NCI-H1436 treated with DMSO at 0.1 percent for 48 hours (cell line): Measurements from ENCODE around the gene APOF.
"Not testable (repeated sequence)": the region's sequence is repeated elsewhere in the genome, so short reads cannot be mapped to it uniquely, and the experiment has no call there.

ENCODE experiments used
- DNase-seq: peaks from one replicate; lab custom pipeline; 2025; lab: John Stamatoyannopoulos, UW

Gene APOF

GRCh38 chr12:56332512-56333196, 30.0 kb downstream of the APOF start:
- DNase-seq, result no peak

- no peak for DNase-seq
Observed at GRCh38 chr12:56330936-56331490, 31.6 kb downstream of the APOF start.

- no peak for DNase-seq
Observed at GRCh38 chr12:56326533-56326932, 36.1 kb downstream of the APOF start.

- no peak for DNase-seq
Observed at GRCh38 chr12:56326126-56326525, 36.5 kb downstream of the APOF start.

GRCh38 chr12:56324206-56324605, 38.5 kb downstream of the APOF start:
- no peak for DNase-seq

GRCh38 chr12:56321610-56322009, 41.0 kb downstream of the APOF start:
- not testable (repeated sequence) for DNase-seq

- DNase-seq, result no peak
Observed at GRCh38 chr12:56321027-56321426, 41.6 kb downstream of the APOF start.

GRCh38 chr12:56317675-56318074, 45.0 kb downstream of the APOF start:
- DNase-seq, result no peak

- peak; percentile 90 for DNase-seq
Observed at GRCh38 chr12:56315622-56316473, 46.8 kb downstream of the APOF start, which contains the start of gene CNPY2. Gene CNPY2 (minus strand): TSS chr12:56315988. CDS start chr12:56315217, 771 bp downstream.

GRCh38 chr12:56315249-56315621, 47.4 kb downstream of the APOF start:
- no peak for DNase-seq

GRCh38 chr12:56311003-56311402, 51.7 kb downstream of the APOF start:
- DNase-seq, result no peak
